GM12878 (cell line): ENCODE measurements around the gene ZNF543. TPM values are rescaled to one million over a fixed set of nuclear protein-coding genes. Genes with fewer than 3 reads are reported as not detected.

Experiments
- ATAC-seq: fragments of 200-7000 bp; cut with Tn5 transposase; 3 replicates; pipeline ENCODE4 v1.9.1; 2020; ENCODE audit warnings: mild to moderate bottlenecking, moderate library complexity
- BruUV-seq: library from RNA; stranded (reverse); fragments of 400-500 nt; replicated peaks from 2 replicates; lab custom pipeline; 2021; lab: Mats Ljungman, UMichigan
- CTCF ChIA-PET: fragments of 300-600 bp; sonication (Branson Sonifier 250); formaldehyde crosslinking; extraction: SDS; loops from one replicate; lab custom pipeline; 2021; ENCODE audit warnings: inconsistent platforms; lab: Yijun Ruan, JAX
- POLR2A ChIA-PET: fragments of 350-600 bp; formaldehyde crosslinking; extraction: SDS; loops from one replicate; lab custom pipeline; 2021; ENCODE audit warnings: inconsistent platforms; lab: Charles Lee
- RAD21 ChIA-PET: fragments of 300-600 bp; sonication (Branson Sonifier 250); formaldehyde crosslinking; loops from one replicate; lab custom pipeline; 2023; ENCODE audit warnings: antibody characterized with exemption; ENCODE audit not compliant: unreplicated experiment; lab: Charles Lee
- SMC1A ChIA-PET: fragments of 300-600 bp; sonication (Branson Sonifier 250); formaldehyde crosslinking; loops from one replicate; lab custom pipeline; 2023; ENCODE audit not compliant: unreplicated experiment, uncharacterized antibody; lab: Charles Lee
- DNase-seq: peaks from one replicate; pipeline ENCODE4 v3.0.0-alpha.2; 2011; ENCODE audit warnings: low read depth, low spot score
- FAIRE-seq: peaks from 3 replicates; lab custom pipeline; 2011; peaks lifted over from hg19 to GRCh38; lab: Jason Lieb, UNC
- H2AFZ ChIP-seq: 2 replicates; pipeline ENCODE4 v1.6.0; 2011; ENCODE audit warnings: low read depth, low read length, control low read depth; ENCODE audit not compliant: control insufficient read depth
- H3K27ac ChIP-seq: 2 replicates; pipeline ENCODE4 v1.5.1; 2011; ENCODE audit warnings: control low read depth; ENCODE audit not compliant: control insufficient read depth, insufficient read depth
- H3K27me3 ChIP-seq, 2 experiments: replicated peaks in 1 of 2; 2 replicates each; pipeline versions ENCODE4 v1.6.0 to v1.6.1; 2011; ENCODE audit warnings: low read length in 1 of 2; ENCODE audit not compliant: control insufficient read depth in 2 of 2, insufficient read depth in 2 of 2
- H3K36me3 ChIP-seq, 2 experiments: 2 replicates each; pipeline ENCODE4 v1.5.1; 2011; ENCODE audit warnings: low read length in 1 of 2; ENCODE audit not compliant: control insufficient read depth in 2 of 2, insufficient read depth in 2 of 2
- H3K4me1 ChIP-seq: 2 replicates; pipeline ENCODE4 v1.6.1; 2011; ENCODE audit warnings: mild to moderate bottlenecking, low read length, moderate library complexity, mixed read lengths; ENCODE audit not compliant: control insufficient read depth, insufficient read depth
- H3K4me2 ChIP-seq: 2 replicates; pipeline ENCODE4 v1.6.0; 2011; ENCODE audit warnings: control low read depth; ENCODE audit not compliant: control insufficient read depth, insufficient read depth
- H3K4me3 ChIP-seq: fragments of 200-600 bp; sonication (generic); 2 replicates; pipeline ENCODE4 v1.5.1; 2016
- H3K79me2 ChIP-seq: 2 replicates; pipeline ENCODE4 v1.6.0; 2011; ENCODE audit warnings: low read length; ENCODE audit not compliant: control insufficient read depth, insufficient read depth
- H3K9ac ChIP-seq: 2 replicates; pipeline ENCODE4 v1.8.0; 2011; ENCODE audit warnings: low read length, control low read depth, mixed read lengths; ENCODE audit not compliant: control insufficient read depth, insufficient read depth
- H3K9me3 ChIP-seq: replicated peaks from 3 replicates; pipeline ENCODE4 v1.5.1; 2011; ENCODE audit warnings: mild to moderate bottlenecking, low read length; ENCODE audit not compliant: control insufficient read depth, insufficient read depth
- H4K20me1 ChIP-seq: 2 replicates; pipeline ENCODE4 v1.6.0; 2011; ENCODE audit not compliant: control insufficient read depth, insufficient read depth
- CBX5 ChIP-seq: sonication (generic); IDR thresholded peaks from 2 replicates; pipeline ENCODE4 v1.6.1; 2016; ENCODE audit warnings: low read depth, moderate library complexity, mild to moderate bottlenecking, inconsistent platforms
- FOS ChIP-seq: IDR thresholded peaks from 3 replicates; pipeline ENCODE4 v1.6.1; 2011; ENCODE audit warnings: borderline replicate concordance; ENCODE audit not compliant: insufficient read length; ENCODE audit errors: extremely low read depth
- FOXK2 ChIP-seq: fragments of 450-650 bp; IDR thresholded peaks from 2 replicates; pipeline ENCODE4 v1.6.1; 2017; ENCODE audit warnings: mild to moderate bottlenecking, moderate library complexity
- NR2C2 ChIP-seq: IDR thresholded peaks from 2 replicates; pipeline ENCODE4 v1.6.1; 2011; ENCODE audit warnings: borderline replicate concordance, low read depth; ENCODE audit not compliant: control insufficient read depth, insufficient read length
- POLR2AphosphoS2 ChIP-seq: IDR thresholded peaks from 2 replicates; pipeline ENCODE4 v1.6.1; 2011; ENCODE audit warnings: low read depth, mild to moderate bottlenecking, low read length, improper control_type of control experiment, moderate library complexity
- POU2F2 ChIP-seq: IDR thresholded peaks from 3 replicates; pipeline ENCODE4 v1.6.1; 2011; ENCODE audit warnings: low read depth, mild to moderate bottlenecking, low read length, borderline replicate concordance
- SMC3 ChIP-seq: IDR thresholded peaks from 2 replicates; pipeline ENCODE4 v1.6.1; 2011; ENCODE audit warnings: low read length, improper control_type of control experiment, borderline replicate concordance
- STAT3 ChIP-seq: IDR thresholded peaks from 2 replicates; pipeline ENCODE4 v1.6.1; 2011; ENCODE audit warnings: low read depth, low read length, improper control_type of control experiment
- ZNF207 ChIP-seq: fragments of 450-650 bp; IDR thresholded peaks from 2 replicates; pipeline ENCODE4 v1.6.1; 2014; ENCODE audit warnings: antibody characterized with exemption, mild to moderate bottlenecking, borderline replicate concordance
- ZSCAN29 ChIP-seq: fragments of 450-650 bp; IDR thresholded peaks from 2 replicates; pipeline ENCODE4 v1.6.1; 2017; ENCODE audit warnings: mild to moderate bottlenecking, moderate library complexity
- WGBS: methylation state at CpG from one replicate; pipeline ENCODE4 v1.1.6; 2016; ENCODE audit warnings: low lambda C conversion rate; ENCODE audit not compliant: insufficient replicate concordance, insufficient coverage; ENCODE audit errors: missing lambda C conversion rate; 5-methylcytosine and 5-hydroxymethylcytosine counted together
- in situ Hi-C: fragments of 300-500 bp; cut with MboI; formaldehyde crosslinking; loops from 9 replicates; pipeline ENCODE4 v1.14.3; 2018; ENCODE audit warnings: mixed read lengths
- intact Hi-C: fragments of 100-400 bp; cut with micrococcal nuclease; formaldehyde crosslinking; loops from one replicate; pipeline ENCODE4 v1.14.2; 2022; ENCODE audit not compliant: unreplicated experiment
- polyA plus RNA-seq, 11 experiments: library from polyadenylated mRNA; depleted of rRNA in 4 of 11; unstranded in 6 of 11; stranded (reverse) in 5 of 11; fragments of >200 nt; fragmentation: Nextera tagmentation in 4 of 11; fragmentation: Illumina TruSeq in 1 of 11; extraction: Ambion mirVana in 4 of 11; extraction: Trizol in 1 of 11; gene quantifications; 1 replicate in 1 of 11; 2 replicates in 10 of 11; pipeline versions ENCODE4 v1.2.1 to v1.2.3, GENCODE V29; 2011 to 2016; ENCODE audit warnings: inconsistent platforms in 2 of 11, missing spikeins in 2 of 11, low read depth in 1 of 11
- total RNA-seq, 4 experiments: library from RNA; depleted of rRNA in 3 of 4; stranded (reverse); fragments of >200 nt in 3 of 4; fragmentation: Illumina TruSeq in 1 of 4; extraction: Trizol in 1 of 4; gene quantifications; 2 replicates each; pipeline versions ENCODE4 v1.2.1 to v1.2.3, GENCODE V29; 2013 to 2021
- TF ChIP-seq, protein P1 (sequence below): fragments of 450-650 bp; IDR thresholded peaks from 2 replicates; pipeline ENCODE4 v1.6.1; 2018; ENCODE audit warnings: borderline replicate concordance, mild to moderate bottlenecking; ENCODE audit not compliant: partially characterized antibody
- TF ChIP-seq, protein P2 (sequence below): IDR thresholded peaks from 2 replicates; pipeline ENCODE4 v1.6.1; 2012; ENCODE audit warnings: low read depth, low read length, improper control_type of control experiment

The ZNF543 gene
- total and polyA plus RNA-seq, 10 of the 15 experiments (the other 5 are each of a cell fraction or from before 2014, with no cell fraction given): 0.53 to 9.0 (median 3.5) TPM

DNA sequence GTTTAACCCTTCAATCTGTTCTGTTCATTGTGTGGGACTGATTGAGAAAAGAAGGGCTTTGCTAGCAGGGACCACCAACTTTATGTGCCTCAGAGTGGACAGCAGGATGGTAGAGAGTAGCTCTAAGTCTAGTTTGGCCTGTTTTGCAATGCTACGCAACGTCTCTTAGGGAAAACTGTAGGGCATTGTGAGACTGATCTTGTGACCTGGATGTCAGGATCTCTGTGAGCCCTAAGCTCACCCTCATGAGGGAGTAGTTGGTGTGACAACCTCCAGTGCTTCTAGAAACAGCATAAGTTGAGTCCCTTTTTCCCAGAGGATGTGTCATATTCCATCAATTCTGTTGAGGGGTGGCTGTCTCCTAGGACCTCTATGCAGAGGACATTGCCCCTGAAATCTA is 9.5 kb upstream of the ZNF543 start:
- SMC1A ChIA-PET: interaction anchor here (0.9 kb wide), 1 partner anchor 9 kb away, joined by 4 read pairs; no protein-coding TSS in a partner anchor
- TF ChIP-seq, protein P1, sequence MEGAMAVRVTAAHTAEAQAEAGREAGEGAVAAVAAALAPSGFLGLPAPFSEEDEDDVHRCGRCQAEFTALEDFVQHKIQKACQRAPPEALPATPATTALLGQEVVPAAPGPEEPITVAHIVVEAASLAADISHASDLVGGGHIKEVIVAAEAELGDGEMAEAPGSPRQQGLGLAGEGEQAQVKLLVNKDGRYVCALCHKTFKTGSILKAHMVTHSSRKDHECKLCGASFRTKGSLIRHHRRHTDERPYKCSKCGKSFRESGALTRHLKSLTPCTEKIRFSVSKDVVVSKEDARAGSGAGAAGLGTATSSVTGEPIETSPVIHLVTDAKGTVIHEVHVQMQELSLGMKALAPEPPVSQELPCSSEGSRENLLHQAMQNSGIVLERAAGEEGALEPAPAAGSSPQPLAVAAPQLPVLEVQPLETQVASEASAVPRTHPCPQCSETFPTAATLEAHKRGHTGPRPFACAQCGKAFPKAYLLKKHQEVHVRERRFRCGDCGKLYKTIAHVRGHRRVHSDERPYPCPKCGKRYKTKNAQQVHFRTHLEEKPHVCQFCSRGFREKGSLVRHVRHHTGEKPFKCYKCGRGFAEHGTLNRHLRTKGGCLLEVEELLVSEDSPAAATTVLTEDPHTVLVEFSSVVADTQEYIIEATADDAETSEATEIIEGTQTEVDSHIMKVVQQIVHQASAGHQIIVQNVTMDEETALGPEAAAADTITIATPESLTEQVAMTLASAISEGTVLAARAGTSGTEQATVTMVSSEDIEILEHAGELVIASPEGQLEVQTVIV: no peak
- TF ChIP-seq FOS (no peak), CBX5 (no peak), POLR2AphosphoS2 (no peak), STAT3 (no peak), NR2C2 (no peak), ZNF207 (no peak), SMC3 (no peak), ZSCAN29 (no peak), FOXK2 (no peak), POU2F2 (no peak)
- TF ChIP-seq, protein P2, sequence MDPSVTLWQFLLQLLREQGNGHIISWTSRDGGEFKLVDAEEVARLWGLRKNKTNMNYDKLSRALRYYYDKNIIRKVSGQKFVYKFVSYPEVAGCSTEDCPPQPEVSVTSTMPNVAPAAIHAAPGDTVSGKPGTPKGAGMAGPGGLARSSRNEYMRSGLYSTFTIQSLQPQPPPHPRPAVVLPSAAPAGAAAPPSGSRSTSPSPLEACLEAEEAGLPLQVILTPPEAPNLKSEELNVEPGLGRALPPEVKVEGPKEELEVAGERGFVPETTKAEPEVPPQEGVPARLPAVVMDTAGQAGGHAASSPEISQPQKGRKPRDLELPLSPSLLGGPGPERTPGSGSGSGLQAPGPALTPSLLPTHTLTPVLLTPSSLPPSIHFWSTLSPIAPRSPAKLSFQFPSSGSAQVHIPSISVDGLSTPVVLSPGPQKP: no peak
- intact Hi-C loops (no loop called here), in situ Hi-C loops (no loop called here)
- H3K27me3 ChIP-seq: no peaks in the 10 kb centered on the region
- no peaks in the 10 kb centered on the region for H3K79me2 ChIP-seq
- no peaks in the 10 kb centered on the region for H3K36me3 ChIP-seq
- RAD21 ChIA-PET: no interaction called here
- H3K27ac ChIP-seq: no peak overlapping the region
- H3K9ac ChIP-seq: no peak overlapping the region
- no peaks in the 10 kb centered on the region for H3K4me1 ChIP-seq
- CTCF ChIA-PET: no interaction called here
- no peaks in the 10 kb centered on the region for H4K20me1 ChIP-seq
- no peaks in the 10 kb centered on the region for H3K9me3 ChIP-seq
- POLR2A ChIA-PET: interaction anchor here (0.6 kb wide), 1 partner anchor 34 kb away, joined by 3 read pairs; no protein-coding TSS in a partner anchor
- 83% methylated on average over 2 of the region's 2 CpGs for WGBS
- no TSS peak for BruUV-seq
- ATAC-seq (no peak), DNase-seq (no peak), FAIRE-seq (no peak)
- no peak overlapping the region for H2AFZ ChIP-seq
- no peak overlapping the region for H3K4me3 ChIP-seq
- no peak overlapping the region for H3K4me2 ChIP-seq
